IMR-90 (cell line): ENCODE results near the gene BCAS4. TPM values are rescaled to one million over a fixed set of nuclear protein-coding genes. Genes with fewer than 3 reads are reported as not detected.
A peak's percentile ranks its signal among the peaks of the same experiment; 100 is the strongest.

Source experiments
- ATAC-seq: fragments of 200-7000 bp; cut with Tn5 transposase; 2 replicates; pipeline ENCODE4 v1.9.1; 2020; ENCODE audit warnings: low read depth, mild to moderate bottlenecking, moderate library complexity
- BruUV-seq: library from RNA; stranded (reverse); fragments of 400-500 nt; replicated peaks from 2 replicates; lab custom pipeline; 2021; lab: Mats Ljungman, UMichigan
- CTCF ChIA-PET: fragments of 300-600 bp; formaldehyde crosslinking; extraction: SDS; loops from one replicate; lab custom pipeline; 2021; ENCODE audit warnings: antibody characterized with exemption; lab: Yijun Ruan, JAX
- POLR2A ChIA-PET: fragments of 300-600 bp; sonication (Branson Sonifier 250); formaldehyde crosslinking; loops from one replicate; lab custom pipeline; 2022; ENCODE audit warnings: antibody characterized with exemption; ENCODE audit not compliant: unreplicated experiment; lab: Charles Lee
- DNase-seq: peaks from one replicate; pipeline ENCODE4 v3.0.0; 2013
- H2AFZ ChIP-seq: replicated peaks from 2 replicates; pipeline ENCODE3; 2013; ENCODE audit warnings: low read length, mild to moderate bottlenecking; ENCODE audit not compliant: poor library complexity
- H2AK5ac ChIP-seq: 2 replicates; pipeline ENCODE4 v1.6.1; 2013; ENCODE audit warnings: low read depth, low read length, inconsistent platforms
- H2AK9ac ChIP-seq: replicated peaks from 2 replicates; pipeline ENCODE3; 2013; ENCODE audit warnings: mild to moderate bottlenecking, low read depth, low read length, moderate library complexity; ENCODE audit not compliant: poor library complexity
- H2BK120ac ChIP-seq: 2 replicates; pipeline ENCODE4 v1.6.1; 2013; ENCODE audit warnings: low read depth, low read length, inconsistent platforms
- H2BK15ac ChIP-seq: 3 replicates; pipeline ENCODE4 v1.6.1; 2013; ENCODE audit warnings: low read depth, low read length, inconsistent platforms
- H2BK20ac ChIP-seq: 2 replicates; pipeline ENCODE4 v1.6.1; 2013; ENCODE audit warnings: low read depth, mild to moderate bottlenecking, inconsistent platforms, low read length, moderate library complexity
- H2BK5ac ChIP-seq: 2 replicates; pipeline ENCODE4 v1.6.1; 2013; ENCODE audit warnings: mild to moderate bottlenecking, low read depth, low read length, inconsistent platforms; ENCODE audit not compliant: poor library complexity, severe bottlenecking
- H3K14ac ChIP-seq: replicated peaks from 2 replicates; pipeline ENCODE4 v1.6.1; 2013; ENCODE audit warnings: low read depth, low read length, inconsistent platforms
- H3K18ac ChIP-seq: 2 replicates; pipeline ENCODE4 v1.6.1; 2013; ENCODE audit warnings: low read depth, low read length, control low read depth
- H3K23ac ChIP-seq: 2 replicates; pipeline ENCODE4 v1.6.1; 2013; ENCODE audit warnings: low read depth, low read length, inconsistent platforms
- H3K27ac ChIP-seq: 2 replicates; pipeline ENCODE4 v1.5.1; 2013; ENCODE audit warnings: mild to moderate bottlenecking, control low read depth, low read length; ENCODE audit not compliant: insufficient read depth
- H3K27me3 ChIP-seq: 2 replicates; pipeline ENCODE4 v1.6.1; 2013; ENCODE audit warnings: low read length; ENCODE audit not compliant: control insufficient read depth, insufficient read depth
- H3K36me3 ChIP-seq: 2 replicates; pipeline ENCODE4 v1.6.1; 2013; ENCODE audit warnings: low read length, mixed read lengths; ENCODE audit not compliant: control insufficient read depth, insufficient read depth
- H3K4ac ChIP-seq: 2 replicates; pipeline ENCODE4 v1.6.1; 2013; ENCODE audit warnings: low read depth, low read length, inconsistent platforms
- H3K4me1 ChIP-seq: 2 replicates; pipeline ENCODE4 v1.6.1; 2013; ENCODE audit warnings: low read length, mixed read lengths; ENCODE audit not compliant: control insufficient read depth, insufficient read depth
- H3K4me2 ChIP-seq: 2 replicates; pipeline ENCODE4 v1.6.1; 2013; ENCODE audit warnings: low read depth, mild to moderate bottlenecking, control low read depth, low read length, moderate library complexity
- H3K4me3 ChIP-seq: 2 replicates; pipeline ENCODE4 v1.5.1; 2013; ENCODE audit warnings: low read depth, mild to moderate bottlenecking, control low read depth, low read length, moderate library complexity; ENCODE audit not compliant: insufficient read depth
- H3K56ac ChIP-seq: 2 replicates; pipeline ENCODE4 v1.6.1; 2013; ENCODE audit warnings: low read length, inconsistent platforms; ENCODE audit not compliant: insufficient read depth; ENCODE audit errors: extremely low read depth
- H3K79me1 ChIP-seq, 2 experiments: 2 replicates each; pipeline ENCODE4 v1.6.1; 2013; ENCODE audit warnings: low read length in 2 of 2, inconsistent platforms in 1 of 2, low read depth in 1 of 2
- H3K9ac ChIP-seq: 2 replicates; pipeline ENCODE4 v1.6.1; 2013; ENCODE audit warnings: low read depth, low read length, control low read depth
- H3K9me1 ChIP-seq: 2 replicates; pipeline ENCODE4 v1.6.1; 2013; ENCODE audit warnings: low read length, inconsistent platforms; ENCODE audit not compliant: insufficient read depth
- H3K9me3 ChIP-seq: 2 replicates; pipeline ENCODE4 v1.6.1; 2013; ENCODE audit warnings: low read length; ENCODE audit not compliant: control insufficient read depth, insufficient read depth
- H4K20me1 ChIP-seq: 2 replicates; pipeline ENCODE4 v1.6.1; 2013; ENCODE audit warnings: low read length, inconsistent platforms; ENCODE audit not compliant: insufficient read depth
- H4K5ac ChIP-seq: 2 replicates; pipeline ENCODE4 v1.6.1; 2013; ENCODE audit warnings: mild to moderate bottlenecking, low read depth, low read length, control low read depth
- H4K8ac ChIP-seq, 2 experiments: 2 replicates each; pipeline ENCODE4 v1.6.1; 2013; ENCODE audit warnings: low read depth in 2 of 2, low read length in 2 of 2, control low read depth in 1 of 2, inconsistent platforms in 1 of 2
- H4K91ac ChIP-seq: 2 replicates; pipeline ENCODE4 v1.6.1; 2013; ENCODE audit warnings: low read depth, low read length, inconsistent platforms; ENCODE audit not compliant: insufficient read depth
- BHLHE40 ChIP-seq: fragments of 150-350 bp; IDR thresholded peaks from 2 replicates; pipeline ENCODE4 v1.6.1; 2016; ENCODE audit warnings: mild to moderate bottlenecking, low read depth, low read length
- CEBPB ChIP-seq: IDR thresholded peaks from 2 replicates; pipeline ENCODE4 v1.6.1; 2012; ENCODE audit warnings: low read depth, low read length, improper control_type of control experiment
- CHD1 ChIP-seq: IDR thresholded peaks from 2 replicates; pipeline ENCODE4 v1.6.1; 2012; ENCODE audit warnings: low read depth, low read length, improper control_type of control experiment
- FOS ChIP-seq: fragments of 150-350 bp; IDR thresholded peaks from 2 replicates; pipeline ENCODE4 v1.6.1; 2016; ENCODE audit warnings: low read depth, low read length
- MAZ ChIP-seq: IDR thresholded peaks from 2 replicates; pipeline ENCODE4 v1.6.1; 2012; ENCODE audit warnings: low read depth, mild to moderate bottlenecking, low read length, improper control_type of control experiment, moderate library complexity, borderline replicate concordance
- MXI1 ChIP-seq: IDR thresholded peaks from 2 replicates; pipeline ENCODE4 v1.6.1; 2012; ENCODE audit warnings: low read depth, mild to moderate bottlenecking, low read length, moderate library complexity, borderline replicate concordance
- NFE2L2 ChIP-seq: fragments of 150-350 bp; IDR thresholded peaks from 2 replicates; pipeline ENCODE4 v1.6.1; 2016; ENCODE audit warnings: low read depth, mild to moderate bottlenecking, low read length
- POLR2A ChIP-seq: IDR thresholded peaks from 2 replicates; pipeline ENCODE4 v1.6.1; 2012; ENCODE audit warnings: mild to moderate bottlenecking, low read depth, low read length
- RAD21 ChIP-seq: IDR thresholded peaks from 2 replicates; pipeline ENCODE4 v1.6.1; 2012; ENCODE audit warnings: low read length, improper control_type of control experiment
- RFX5 ChIP-seq: IDR thresholded peaks from 2 replicates; pipeline ENCODE4 v1.8.0; 2012; ENCODE audit warnings: low read depth, mild to moderate bottlenecking, low read length, moderate library complexity
- SMC3 ChIP-seq: fragments of 150-350 bp; IDR thresholded peaks from 2 replicates; pipeline ENCODE4 v1.6.1; 2016; ENCODE audit warnings: low read depth, mild to moderate bottlenecking, antibody characterized with exemption, low read length, moderate library complexity
- WGBS, 2 experiments: methylation state at CpG; one replicate each; pipeline versions ENCODE4 v1.1.5 to v1.1.7; 2013; ENCODE audit warnings: missing lambda C conversion rate in 2 of 2; ENCODE audit not compliant: insufficient read length in 1 of 2; ENCODE audit errors: extremely low coverage in 2 of 2; 5-methylcytosine and 5-hydroxymethylcytosine counted together
- dilution Hi-C: fragments of 300-500 bp; cut with HindIII; formaldehyde crosslinking; loops from one replicate; pipeline ENCODE4 v1.14.3; 2018; ENCODE audit warnings: low sequenced_read_pairs; ENCODE audit not compliant: unreplicated experiment
- in situ Hi-C: fragments of 300-500 bp; cut with MboI; formaldehyde crosslinking; loops from 3 replicates; pipeline ENCODE4 v1.14.3; 2019; ENCODE audit warnings: low sequenced_read_pairs, inconsistent platforms, mixed read lengths
- intact Hi-C: fragments of 100-400 bp; cut with micrococcal nuclease; formaldehyde crosslinking; loops from 2 replicates; pipeline ENCODE4 v1.10.0; 2022
- polyA plus RNA-seq, 3 experiments: library from polyadenylated mRNA; depleted of rRNA; stranded (reverse); fragments of >200 nt; gene quantifications; 2 replicates each; pipeline ENCODE4 v1.2.3, GENCODE V29; 2012; ENCODE audit warnings: low replicate concordance in 1 of 3
- total RNA-seq: library from RNA; depleted of rRNA; stranded (reverse); fragments of >200 nt; gene quantifications from 2 replicates; pipeline ENCODE4 v1.2.3, GENCODE V29; 2012
- TF ChIP-seq, protein P1 (sequence below): fragments of 150-350 bp; IDR thresholded peaks from 2 replicates; pipeline ENCODE4 v1.6.1; 2016; ENCODE audit warnings: low read depth, mild to moderate bottlenecking, low read length, moderate library complexity, borderline replicate concordance
- TF ChIP-seq, protein P2 (sequence below): conservative IDR thresholded peaks from 2 replicates; pipeline ENCODE4 v1.5.1; 2012; ENCODE audit warnings: mild to moderate bottlenecking, low read depth, low read length, improper control_type of control experiment
- TF ChIP-seq, protein P3 (sequence below): fragments of 150-350 bp; IDR thresholded peaks from 2 replicates; pipeline ENCODE4 v1.6.1; 2017; ENCODE audit warnings: mild to moderate bottlenecking, antibody characterized with exemption, low read length, low read depth

BCAS4 gene
- total and polyA plus RNA-seq, 2 of the 4 experiments (the other 2 are of a cell fraction) = 42.7 to 47.5 TPM

DNA sequence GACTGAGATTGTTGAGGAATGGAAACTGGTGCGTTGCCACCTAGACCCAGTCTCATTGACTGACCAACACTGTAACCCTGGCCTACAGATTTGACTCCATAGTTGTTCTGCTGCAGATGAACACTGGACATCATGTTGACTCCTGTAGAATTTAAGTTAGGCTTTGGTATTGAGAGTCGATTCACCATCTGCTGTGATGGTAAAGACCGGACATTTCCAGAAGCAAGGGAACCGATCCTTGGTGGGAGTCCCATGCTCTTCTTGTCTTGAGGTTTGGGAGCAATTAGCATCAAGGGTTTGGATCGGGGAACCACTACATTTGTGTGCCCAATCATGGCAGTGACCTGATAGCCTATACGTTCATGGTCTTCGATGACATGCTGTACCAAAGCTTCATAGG is 98.8 kb downstream of the BCAS4 start:
- no peaks in the 10 kb centered on the region for H3K9me3 ChIP-seq
- WGBS, 2 experiments = 100% methylated on average over 5 of the region's 7 CpGs; no CpG with 5 or more reads in 1 of the 2 experiments
- no peak overlapping the region for H4K91ac ChIP-seq
- dilution Hi-C loops = no loop called here
- ATAC-seq = no peak
- H3K18ac ChIP-seq = no peak overlapping the region
- H2BK120ac ChIP-seq = no peak overlapping the region
- no peak overlapping the region for H2AFZ ChIP-seq
- CTCF ChIA-PET = no interaction called here
- H3K23ac ChIP-seq = no peak overlapping the region
- H3K4me2 ChIP-seq = no peak overlapping the region
- no peak overlapping the region for H2BK15ac ChIP-seq
- H3K36me3 ChIP-seq = peaks cover 48% of the 10 kb centered on the region
- no peak overlapping the region for H3K4ac ChIP-seq
- H3K9me1 ChIP-seq = peaks cover 39% of the 10 kb centered on the region
- H2BK20ac ChIP-seq = peak overlapping the region; percentile 5; the same call in 1 of the 2 replicates
- H3K4me3 ChIP-seq = no peak overlapping the region
- no peak overlapping the region for H3K56ac ChIP-seq
- no peak overlapping the region for H2BK5ac ChIP-seq
- H3K27ac ChIP-seq = no peak overlapping the region
- POLR2A ChIA-PET = no interaction called here
- no peak overlapping the region for H3K9ac ChIP-seq
- intact Hi-C loops = no loop called here
- no peak overlapping the region for H2AK5ac ChIP-seq
- TF ChIP-seq POLR2A = no peak
- TF ChIP-seq CHD1 = no peak
- TF ChIP-seq CEBPB = no peak
- TF ChIP-seq MAZ = no peak
- TF ChIP-seq NFE2L2 = no peak
- TF ChIP-seq FOS = no peak
- TF ChIP-seq BHLHE40 = no peak
- no peak for TF ChIP-seq MXI1
- TF ChIP-seq, protein P1, sequence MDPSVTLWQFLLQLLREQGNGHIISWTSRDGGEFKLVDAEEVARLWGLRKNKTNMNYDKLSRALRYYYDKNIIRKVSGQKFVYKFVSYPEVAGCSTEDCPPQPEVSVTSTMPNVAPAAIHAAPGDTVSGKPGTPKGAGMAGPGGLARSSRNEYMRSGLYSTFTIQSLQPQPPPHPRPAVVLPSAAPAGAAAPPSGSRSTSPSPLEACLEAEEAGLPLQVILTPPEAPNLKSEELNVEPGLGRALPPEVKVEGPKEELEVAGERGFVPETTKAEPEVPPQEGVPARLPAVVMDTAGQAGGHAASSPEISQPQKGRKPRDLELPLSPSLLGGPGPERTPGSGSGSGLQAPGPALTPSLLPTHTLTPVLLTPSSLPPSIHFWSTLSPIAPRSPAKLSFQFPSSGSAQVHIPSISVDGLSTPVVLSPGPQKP = no peak
- TF ChIP-seq, protein P2, sequence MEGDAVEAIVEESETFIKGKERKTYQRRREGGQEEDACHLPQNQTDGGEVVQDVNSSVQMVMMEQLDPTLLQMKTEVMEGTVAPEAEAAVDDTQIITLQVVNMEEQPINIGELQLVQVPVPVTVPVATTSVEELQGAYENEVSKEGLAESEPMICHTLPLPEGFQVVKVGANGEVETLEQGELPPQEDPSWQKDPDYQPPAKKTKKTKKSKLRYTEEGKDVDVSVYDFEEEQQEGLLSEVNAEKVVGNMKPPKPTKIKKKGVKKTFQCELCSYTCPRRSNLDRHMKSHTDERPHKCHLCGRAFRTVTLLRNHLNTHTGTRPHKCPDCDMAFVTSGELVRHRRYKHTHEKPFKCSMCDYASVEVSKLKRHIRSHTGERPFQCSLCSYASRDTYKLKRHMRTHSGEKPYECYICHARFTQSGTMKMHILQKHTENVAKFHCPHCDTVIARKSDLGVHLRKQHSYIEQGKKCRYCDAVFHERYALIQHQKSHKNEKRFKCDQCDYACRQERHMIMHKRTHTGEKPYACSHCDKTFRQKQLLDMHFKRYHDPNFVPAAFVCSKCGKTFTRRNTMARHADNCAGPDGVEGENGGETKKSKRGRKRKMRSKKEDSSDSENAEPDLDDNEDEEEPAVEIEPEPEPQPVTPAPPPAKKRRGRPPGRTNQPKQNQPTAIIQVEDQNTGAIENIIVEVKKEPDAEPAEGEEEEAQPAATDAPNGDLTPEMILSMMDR = no peak
- no peak for TF ChIP-seq RFX5
- no peak for TF ChIP-seq RAD21
- TF ChIP-seq, protein P3, sequence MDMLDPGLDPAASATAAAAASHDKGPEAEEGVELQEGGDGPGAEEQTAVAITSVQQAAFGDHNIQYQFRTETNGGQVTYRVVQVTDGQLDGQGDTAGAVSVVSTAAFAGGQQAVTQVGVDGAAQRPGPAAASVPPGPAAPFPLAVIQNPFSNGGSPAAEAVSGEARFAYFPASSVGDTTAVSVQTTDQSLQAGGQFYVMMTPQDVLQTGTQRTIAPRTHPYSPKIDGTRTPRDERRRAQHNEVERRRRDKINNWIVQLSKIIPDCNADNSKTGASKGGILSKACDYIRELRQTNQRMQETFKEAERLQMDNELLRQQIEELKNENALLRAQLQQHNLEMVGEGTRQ = no peak
- TF ChIP-seq SMC3 = no peak
- no peak overlapping the region for H4K5ac ChIP-seq
- H3K14ac ChIP-seq = no peak overlapping the region
- H2AK9ac ChIP-seq = no peak overlapping the region
- H3K79me1 ChIP-seq = peaks cover 53 to 90% of the 10 kb centered on the region in 2 experiments
- no TSS peak for BruUV-seq
- no peaks in the 10 kb centered on the region for H3K27me3 ChIP-seq
- H4K8ac ChIP-seq = no peak overlapping the region
- no peak for DNase-seq
- H4K20me1 ChIP-seq = peaks cover 73% of the 10 kb centered on the region
- in situ Hi-C loops = no loop called here
- peaks cover 6% of the 10 kb centered on the region for H3K4me1 ChIP-seq
